ENCODE results near the gene POLR1G.
"Not testable (repeated sequence)": the region's sequence is repeated elsewhere in the genome, so short reads cannot be mapped to it uniquely, and the experiment has no call there.

DNA sequence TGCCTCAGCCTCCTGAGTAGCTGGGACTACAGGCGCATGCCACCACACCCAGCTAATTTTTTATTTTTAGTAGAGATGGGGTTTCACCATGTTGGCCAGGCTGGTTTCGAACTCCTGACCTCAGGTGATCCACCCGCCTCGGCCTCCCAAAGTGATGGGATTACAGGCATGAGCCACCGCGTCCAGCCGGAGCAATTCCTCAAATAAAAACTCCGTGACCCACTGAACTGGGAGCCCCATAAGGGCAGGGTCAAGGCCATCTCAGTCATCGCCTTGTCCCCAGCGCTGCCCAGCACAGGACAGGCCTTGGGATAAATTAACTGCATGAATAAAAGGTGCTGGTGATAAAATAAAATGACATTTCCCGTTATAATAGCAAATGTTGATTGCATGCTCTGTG is 23.5 kb downstream of the POLR1G start:
- not testable (repeated sequence) for TF ChIP-seq FOXJ3 (CRISPR knock-in tag; IDR thresholded peaks at IDR 0.05); NFATC3 (IDR thresholded peaks at IDR 0.05); MECOM (CRISPR knock-in tag; IDR thresholded peaks at IDR 0.05); ZFP30 (CRISPR knock-in tag; IDR thresholded peaks at IDR 0.05; ENCODE audit: borderline replicate concordance); FOXP1 (CRISPR knock-in tag; IDR thresholded peaks at IDR 0.05); POLR2A (conservative IDR thresholded peaks at IDR 0.05)
- TF ChIP-seq, protein P1, sequence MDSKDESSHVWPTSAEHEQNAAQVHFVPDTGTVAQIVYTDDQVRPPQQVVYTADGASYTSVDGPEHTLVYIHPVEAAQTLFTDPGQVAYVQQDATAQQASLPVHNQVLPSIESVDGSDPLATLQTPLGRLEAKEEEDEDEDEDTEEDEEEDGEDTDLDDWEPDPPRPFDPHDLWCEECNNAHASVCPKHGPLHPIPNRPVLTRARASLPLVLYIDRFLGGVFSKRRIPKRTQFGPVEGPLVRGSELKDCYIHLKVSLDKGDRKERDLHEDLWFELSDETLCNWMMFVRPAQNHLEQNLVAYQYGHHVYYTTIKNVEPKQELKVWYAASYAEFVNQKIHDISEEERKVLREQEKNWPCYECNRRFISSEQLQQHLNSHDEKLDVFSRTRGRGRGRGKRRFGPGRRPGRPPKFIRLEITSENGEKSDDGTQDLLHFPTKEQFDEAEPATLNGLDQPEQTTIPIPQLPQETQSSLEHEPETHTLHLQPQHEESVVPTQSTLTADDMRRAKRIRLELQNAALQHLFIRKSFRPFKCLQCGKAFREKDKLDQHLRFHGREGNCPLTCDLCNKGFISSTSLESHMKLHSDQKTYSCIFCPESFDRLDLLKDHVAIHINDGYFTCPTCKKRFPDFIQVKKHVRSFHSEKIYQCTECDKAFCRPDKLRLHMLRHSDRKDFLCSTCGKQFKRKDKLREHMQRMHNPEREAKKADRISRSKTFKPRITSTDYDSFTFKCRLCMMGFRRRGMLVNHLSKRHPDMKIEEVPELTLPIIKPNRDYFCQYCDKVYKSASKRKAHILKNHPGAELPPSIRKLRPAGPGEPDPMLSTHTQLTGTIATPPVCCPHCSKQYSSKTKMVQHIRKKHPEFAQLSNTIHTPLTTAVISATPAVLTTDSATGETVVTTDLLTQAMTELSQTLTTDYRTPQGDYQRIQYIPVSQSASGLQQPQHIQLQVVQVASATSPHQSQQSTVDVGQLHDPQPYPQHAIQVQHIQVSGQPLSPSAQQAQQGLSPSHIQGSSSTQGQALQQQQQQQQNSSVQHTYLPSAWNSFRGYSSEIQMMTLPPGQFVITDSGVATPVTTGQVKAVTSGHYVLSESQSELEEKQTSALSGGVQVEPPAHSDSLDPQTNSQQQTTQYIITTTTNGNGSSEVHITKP (IDR thresholded peaks at IDR 0.05; ENCODE audit: partially characterized antibody), result not testable (repeated sequence)
- TF ChIP-seq, protein P2, sequence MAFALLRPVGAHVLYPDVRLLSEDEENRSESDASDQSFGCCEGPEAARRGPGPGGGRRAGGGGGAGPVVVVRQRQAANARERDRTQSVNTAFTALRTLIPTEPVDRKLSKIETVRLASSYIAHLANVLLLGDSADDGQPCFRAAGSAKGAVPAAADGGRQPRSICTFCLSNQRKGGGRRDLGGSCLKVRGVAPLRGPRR (CRISPR knock-in tag; IDR thresholded peaks at IDR 0.05), result not testable (repeated sequence)
- TF ChIP-seq, protein P3, sequence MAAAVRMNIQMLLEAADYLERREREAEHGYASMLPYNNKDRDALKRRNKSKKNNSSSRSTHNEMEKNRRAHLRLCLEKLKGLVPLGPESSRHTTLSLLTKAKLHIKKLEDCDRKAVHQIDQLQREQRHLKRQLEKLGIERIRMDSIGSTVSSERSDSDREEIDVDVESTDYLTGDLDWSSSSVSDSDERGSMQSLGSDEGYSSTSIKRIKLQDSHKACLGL (CRISPR knock-in tag; IDR thresholded peaks at IDR 0.05; ENCODE audit: borderline replicate concordance, poor library complexity, severe bottlenecking), result not testable (repeated sequence)
- TF ChIP-seq, protein P4, sequence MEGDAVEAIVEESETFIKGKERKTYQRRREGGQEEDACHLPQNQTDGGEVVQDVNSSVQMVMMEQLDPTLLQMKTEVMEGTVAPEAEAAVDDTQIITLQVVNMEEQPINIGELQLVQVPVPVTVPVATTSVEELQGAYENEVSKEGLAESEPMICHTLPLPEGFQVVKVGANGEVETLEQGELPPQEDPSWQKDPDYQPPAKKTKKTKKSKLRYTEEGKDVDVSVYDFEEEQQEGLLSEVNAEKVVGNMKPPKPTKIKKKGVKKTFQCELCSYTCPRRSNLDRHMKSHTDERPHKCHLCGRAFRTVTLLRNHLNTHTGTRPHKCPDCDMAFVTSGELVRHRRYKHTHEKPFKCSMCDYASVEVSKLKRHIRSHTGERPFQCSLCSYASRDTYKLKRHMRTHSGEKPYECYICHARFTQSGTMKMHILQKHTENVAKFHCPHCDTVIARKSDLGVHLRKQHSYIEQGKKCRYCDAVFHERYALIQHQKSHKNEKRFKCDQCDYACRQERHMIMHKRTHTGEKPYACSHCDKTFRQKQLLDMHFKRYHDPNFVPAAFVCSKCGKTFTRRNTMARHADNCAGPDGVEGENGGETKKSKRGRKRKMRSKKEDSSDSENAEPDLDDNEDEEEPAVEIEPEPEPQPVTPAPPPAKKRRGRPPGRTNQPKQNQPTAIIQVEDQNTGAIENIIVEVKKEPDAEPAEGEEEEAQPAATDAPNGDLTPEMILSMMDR (IDR thresholded peaks at IDR 0.05 in 2 of 3, conservative IDR thresholded peaks at IDR 0.05 in 1 of 3; ENCODE audit: insufficient read depth in 2 of 3, low read depth in 1 of 3, low read length in 3 of 3), result not testable (repeated sequence)
- TF ChIP-seq, protein P5, sequence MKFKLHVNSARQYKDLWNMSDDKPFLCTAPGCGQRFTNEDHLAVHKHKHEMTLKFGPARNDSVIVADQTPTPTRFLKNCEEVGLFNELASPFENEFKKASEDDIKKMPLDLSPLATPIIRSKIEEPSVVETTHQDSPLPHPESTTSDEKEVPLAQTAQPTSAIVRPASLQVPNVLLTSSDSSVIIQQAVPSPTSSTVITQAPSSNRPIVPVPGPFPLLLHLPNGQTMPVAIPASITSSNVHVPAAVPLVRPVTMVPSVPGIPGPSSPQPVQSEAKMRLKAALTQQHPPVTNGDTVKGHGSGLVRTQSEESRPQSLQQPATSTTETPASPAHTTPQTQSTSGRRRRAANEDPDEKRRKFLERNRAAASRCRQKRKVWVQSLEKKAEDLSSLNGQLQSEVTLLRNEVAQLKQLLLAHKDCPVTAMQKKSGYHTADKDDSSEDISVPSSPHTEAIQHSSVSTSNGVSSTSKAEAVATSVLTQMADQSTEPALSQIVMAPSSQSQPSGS (CRISPR knock-in tag; IDR thresholded peaks at IDR 0.05), result not testable (repeated sequence)

Measured in K562 (cell line).